SK-N-MC (cell line): ENCODE data around the gene DLL4.

Experiments
- DNase-seq: peaks from one replicate; pipeline ENCODE4 v3.0.0-alpha.2; 2011; ENCODE audit warnings: low read depth, low spot score
- H3K27ac ChIP-seq: fragments of 200-600 bp; sonication (generic); 2 replicates; pipeline ENCODE4 v1.5.1; 2016; ENCODE audit warnings: mixed run types
- H3K36me3 ChIP-seq: fragments of 200-600 bp; sonication (generic); 2 replicates; pipeline ENCODE4 v1.6.1; 2017; ENCODE audit warnings: antibody characterized with exemption, low read length, mixed read lengths; ENCODE audit not compliant: insufficient read depth
- H3K4me3 ChIP-seq: fragments of 200-600 bp; sonication (generic); 2 replicates; pipeline ENCODE4 v1.5.1; 2016
- H3K9ac ChIP-seq: fragments of 200-600 bp; sonication (generic); 2 replicates; pipeline ENCODE4 v1.8.0; 2017; ENCODE audit warnings: mixed run types, mixed read lengths; ENCODE audit not compliant: insufficient read length
- H3K9me3 ChIP-seq: fragments of 200-600 bp; sonication (generic); 2 replicates; pipeline ENCODE4 v1.6.1; 2017; ENCODE audit warnings: low read depth, mild to moderate bottlenecking, antibody characterized with exemption, low read length, moderate library complexity, mixed read lengths
- EZH2 ChIP-seq: fragments of 200-600 bp; sonication (generic); IDR thresholded peaks from one replicate; pipeline ENCODE4 v1.6.1; 2017; ENCODE audit warnings: antibody characterized with exemption
- FOXP2 ChIP-seq: optimal IDR thresholded peaks from 2 replicates; pipeline ENCODE3; 2011; ENCODE audit warnings: mild to moderate bottlenecking, moderate library complexity; ENCODE audit not compliant: insufficient read depth; ENCODE audit errors: extremely low read length, control extremely low read depth
- POLR2AphosphoS5 ChIP-seq: IDR thresholded peaks from 2 replicates; pipeline ENCODE4 v1.6.1; 2012; ENCODE audit warnings: mild to moderate bottlenecking, low read depth, low read length, borderline replicate concordance

Gene DLL4

GRCh38 chr15:40968290-40969085 lies 39.3 kb downstream of the DLL4 start:
- DNase-seq, result no peak
- Histone ChIP-seq H3K27ac (no peak overlapping the region), H3K4me3 (no peak overlapping the region), H3K9ac (no peak overlapping the region), H3K36me3 (no peaks in the 10 kb centered on the region), H3K9me3 (no peaks in the 10 kb centered on the region)
- TF ChIP-seq POLR2AphosphoS5 (no peak), EZH2 (no peak), FOXP2 (no peak)

DNA sequence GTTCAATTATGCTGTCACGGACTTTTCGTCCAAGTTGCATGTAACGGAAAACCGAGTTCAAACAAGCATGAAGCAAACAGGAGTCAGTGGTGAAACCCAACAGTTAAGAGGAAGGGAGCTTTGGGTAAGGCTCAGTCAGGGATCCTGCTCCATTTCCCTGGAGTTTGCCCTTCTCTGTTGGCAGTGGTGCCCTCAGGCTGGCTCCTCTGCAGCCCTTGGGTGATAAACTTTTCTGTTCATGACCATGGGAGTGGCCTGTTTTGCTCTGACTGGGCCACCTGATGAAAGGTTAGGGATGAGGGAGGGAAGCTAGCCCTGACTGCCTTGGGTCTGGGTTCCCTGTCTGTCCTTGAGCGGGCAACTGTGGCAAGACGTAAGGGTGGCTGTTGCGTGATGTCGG lies 40.2 kb downstream of the DLL4 start:
- no peak overlapping the region for H3K4me3 ChIP-seq
- no peak for DNase-seq
- TF ChIP-seq POLR2AphosphoS5 (no peak), EZH2 (no peak), FOXP2 (no peak)
- H3K9ac ChIP-seq, result no peak overlapping the region
- H3K36me3 ChIP-seq, result no peaks in the 10 kb centered on the region
- no peak overlapping the region for H3K27ac ChIP-seq
- no peaks in the 10 kb centered on the region for H3K9me3 ChIP-seq

DNA sequence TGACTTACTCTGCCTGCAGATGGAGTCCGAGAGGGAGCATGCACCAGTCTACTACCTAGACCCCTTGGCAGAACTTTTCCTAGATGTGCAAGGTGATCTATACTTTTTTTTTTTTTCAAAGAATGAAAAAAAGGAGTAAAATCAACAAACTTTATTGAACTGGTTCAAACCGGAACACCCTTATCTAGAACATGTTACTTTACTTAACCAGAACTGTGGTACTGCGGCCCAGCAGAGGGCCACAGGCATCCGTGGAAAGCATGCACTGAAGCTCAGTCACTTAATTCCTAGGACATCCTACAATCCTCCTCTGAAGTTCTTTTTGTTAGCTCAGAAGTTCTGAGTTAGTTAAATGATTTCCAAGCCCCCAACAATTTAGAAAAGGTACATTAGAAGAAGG lies 45.7 kb downstream of the DLL4 start:
- no peak for TF ChIP-seq POLR2AphosphoS5
- no peak for TF ChIP-seq FOXP2
- TF ChIP-seq EZH2, result no peak
- DNase-seq, result no peak
- H3K27ac ChIP-seq, result no peak overlapping the region
- peaks cover 37% of the 10 kb centered on the region for H3K36me3 ChIP-seq
- no peak overlapping the region for H3K4me3 ChIP-seq
- H3K9me3 ChIP-seq, result no peaks in the 10 kb centered on the region
- H3K9ac ChIP-seq, result no peak overlapping the region

GRCh38 chr15:40976819-40977218 lies 47.7 kb downstream of the DLL4 start:
- no peak for TF ChIP-seq FOXP2
- no peak for TF ChIP-seq POLR2AphosphoS5
- no peak for TF ChIP-seq EZH2
- H3K4me3 ChIP-seq, result no peak overlapping the region
- no peak overlapping the region for H3K9ac ChIP-seq
- no peak overlapping the region for H3K27ac ChIP-seq
- H3K9me3 ChIP-seq, result no peaks in the 10 kb centered on the region
- peaks cover 56% of the 10 kb centered on the region for H3K36me3 ChIP-seq
- no peak for DNase-seq

DNA sequence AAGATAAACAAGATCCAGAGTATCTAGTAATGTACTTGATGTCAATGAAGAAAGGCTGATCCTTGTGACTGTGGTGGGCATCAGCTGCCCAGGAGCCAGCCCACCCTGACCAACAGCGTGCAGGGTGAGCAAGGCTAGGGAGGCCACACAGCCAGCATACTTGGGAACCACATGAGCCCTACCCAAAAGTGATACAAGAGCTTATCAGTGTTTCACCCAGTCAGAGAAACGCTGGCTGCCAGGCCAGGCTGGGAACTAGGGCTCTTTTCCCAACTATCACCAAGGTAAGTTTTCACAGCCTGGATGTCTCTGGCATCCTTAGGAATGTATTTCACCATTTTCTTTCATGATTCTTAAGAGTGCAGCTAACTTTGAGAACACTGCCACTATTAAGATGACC lies 49.0 kb downstream of the DLL4 start:
- H3K9me3 ChIP-seq, result no peaks in the 10 kb centered on the region
- no peak overlapping the region; the same call in 1 of the 2 replicates for H3K27ac ChIP-seq
- no peak for TF ChIP-seq POLR2AphosphoS5
- TF ChIP-seq EZH2, result no peak
- no peak for TF ChIP-seq FOXP2
- no peak overlapping the region for H3K4me3 ChIP-seq
- H3K9ac ChIP-seq, result no peak overlapping the region
- no peak for DNase-seq
- H3K36me3 ChIP-seq, result peaks cover 70% of the 10 kb centered on the region

GRCh38 chr15:40978562-40978961 lies 49.4 kb downstream of the DLL4 start:
- TF ChIP-seq EZH2 (no peak), POLR2AphosphoS5 (no peak), FOXP2 (no peak)

GRCh38 chr15:40981186-40981585 lies 52.0 kb downstream of the DLL4 start:
- H3K9me3 ChIP-seq, result no peaks in the 10 kb centered on the region
- peaks cover 100% of the 10 kb centered on the region for H3K36me3 ChIP-seq

More at GRCh38 chr15:40978562-40978961, 49.4 kb downstream of the DLL4 start:
- H3K9ac ChIP-seq, result no peak overlapping the region
- DNase-seq, result no peak
- no peak overlapping the region for H3K27ac ChIP-seq
- H3K4me3 ChIP-seq, result no peak overlapping the region
- H3K36me3 ChIP-seq, result peaks cover 74% of the 10 kb centered on the region
- no peaks in the 10 kb centered on the region for H3K9me3 ChIP-seq

GRCh38 chr15:40982855-40983254 lies 53.7 kb downstream of the DLL4 start:
- no peak for DNase-seq
- Histone ChIP-seq H3K9me3 (no peaks in the 10 kb centered on the region), H3K36me3 (peaks cover 99% of the 10 kb centered on the region), H3K9ac (no peak overlapping the region), H3K27ac (no peak overlapping the region), H3K4me3 (no peak overlapping the region)
- TF ChIP-seq EZH2, result no peak
- no peak for TF ChIP-seq FOXP2
- no peak for TF ChIP-seq POLR2AphosphoS5

More at GRCh38 chr15:40981186-40981585, 52.0 kb downstream of the DLL4 start:
- TF ChIP-seq EZH2, result no peak
- no peak for TF ChIP-seq FOXP2
- TF ChIP-seq POLR2AphosphoS5, result no peak
- Histone ChIP-seq H3K27ac (no peak overlapping the region), H3K4me3 (no peak overlapping the region), H3K9ac (no peak overlapping the region)
- no peak for DNase-seq

DNA sequence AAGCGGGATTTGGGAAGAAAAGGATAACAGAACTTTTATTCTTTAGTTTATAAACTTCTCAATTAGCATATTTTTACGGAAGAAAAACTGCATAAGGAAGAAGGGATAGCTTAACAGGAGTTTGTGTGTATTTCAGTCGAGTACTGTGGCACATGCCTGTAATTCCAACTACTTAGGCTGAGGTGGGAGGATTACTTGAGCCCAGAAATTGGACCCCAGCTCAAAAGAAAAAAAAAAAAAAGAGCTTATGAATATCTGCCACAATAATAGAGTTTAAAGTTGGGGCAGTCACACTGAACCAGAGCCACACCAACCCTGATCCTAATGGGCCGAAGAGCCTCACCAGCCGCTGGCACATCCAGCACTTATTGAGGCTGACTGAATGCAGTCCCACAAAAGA lies 55.3 kb downstream of the DLL4 start:
- H3K9me3 ChIP-seq, result no peaks in the 10 kb centered on the region
- peaks cover 89% of the 10 kb centered on the region for H3K36me3 ChIP-seq
- H3K4me3 ChIP-seq, result no peak overlapping the region
- TF ChIP-seq FOXP2, result no peak
- TF ChIP-seq EZH2, result no peak
- no peak for TF ChIP-seq POLR2AphosphoS5
- no peak overlapping the region for H3K27ac ChIP-seq
- no peak overlapping the region for H3K9ac ChIP-seq
- DNase-seq, result no peak
